Vagina (tissue), 2 donors: Measurements from ENCODE around the gene PLSCR2.

Source experiments
- POLR2A ChIP-seq, 2 donors: fragments of 450-650 bp; IDR thresholded peaks; one replicate each; pipeline ENCODE4 v1.6.1; 2017; ENCODE audit warnings: antibody characterized with exemption in 2 of 2, mild to moderate bottlenecking in 2 of 2, moderate library complexity in 2 of 2
- POLR2AphosphoS5 ChIP-seq, 2 donors: sonication (generic); formaldehyde crosslinking; IDR thresholded peaks; one replicate each; pipeline ENCODE4 v1.9.0; 2017; ENCODE audit warnings: antibody characterized with exemption in 2 of 2, mild to moderate bottlenecking in 2 of 2, low read depth in 1 of 2; ENCODE audit not compliant: insufficient read depth in 1 of 2
- TF ChIP-seq, protein P1 (sequence below), 3 experiments: fragments of 450-650 bp in 2 of 3; fragments of 200-600 bp in 1 of 3; sonication (generic) in 1 of 3; IDR thresholded peaks; one replicate each; pipeline ENCODE4 v1.5.1; 2017 to 2019; ENCODE audit warnings: antibody characterized with exemption in 3 of 3, mild to moderate bottlenecking in 2 of 3, moderate library complexity in 2 of 3

DNA sequence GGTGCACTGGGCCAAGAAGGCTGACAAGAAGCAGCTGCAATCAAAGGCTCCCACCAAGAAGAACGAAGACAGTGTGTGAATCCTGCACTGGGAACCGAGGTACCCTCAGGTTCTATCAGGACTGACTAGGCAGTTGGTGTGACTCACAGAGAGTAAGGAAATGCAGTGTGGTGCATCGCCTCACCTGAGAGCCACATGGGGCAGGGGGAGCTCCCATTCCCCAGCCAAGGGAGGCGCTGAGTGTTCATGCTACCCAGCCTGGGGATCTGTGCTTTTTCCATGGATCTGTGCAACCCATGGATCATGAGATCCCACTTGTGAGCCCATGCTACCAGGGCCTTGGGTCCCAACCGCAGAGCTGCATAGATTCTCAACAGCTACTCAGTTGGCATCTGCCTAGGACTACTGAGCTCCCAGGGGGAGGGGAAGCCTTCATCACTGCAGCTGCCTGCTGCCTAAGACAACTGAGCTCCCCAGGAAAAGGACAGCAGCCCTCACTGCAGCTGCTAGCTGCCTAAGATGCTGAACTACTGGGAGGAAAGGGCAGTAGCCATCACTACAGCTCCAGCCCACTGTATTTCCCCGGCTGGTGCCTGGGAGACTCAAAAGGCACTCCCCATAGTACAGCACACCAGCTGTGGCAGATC, 6.9 kb upstream of the PLSCR2 start:
- TF ChIP-seq, protein P1, sequence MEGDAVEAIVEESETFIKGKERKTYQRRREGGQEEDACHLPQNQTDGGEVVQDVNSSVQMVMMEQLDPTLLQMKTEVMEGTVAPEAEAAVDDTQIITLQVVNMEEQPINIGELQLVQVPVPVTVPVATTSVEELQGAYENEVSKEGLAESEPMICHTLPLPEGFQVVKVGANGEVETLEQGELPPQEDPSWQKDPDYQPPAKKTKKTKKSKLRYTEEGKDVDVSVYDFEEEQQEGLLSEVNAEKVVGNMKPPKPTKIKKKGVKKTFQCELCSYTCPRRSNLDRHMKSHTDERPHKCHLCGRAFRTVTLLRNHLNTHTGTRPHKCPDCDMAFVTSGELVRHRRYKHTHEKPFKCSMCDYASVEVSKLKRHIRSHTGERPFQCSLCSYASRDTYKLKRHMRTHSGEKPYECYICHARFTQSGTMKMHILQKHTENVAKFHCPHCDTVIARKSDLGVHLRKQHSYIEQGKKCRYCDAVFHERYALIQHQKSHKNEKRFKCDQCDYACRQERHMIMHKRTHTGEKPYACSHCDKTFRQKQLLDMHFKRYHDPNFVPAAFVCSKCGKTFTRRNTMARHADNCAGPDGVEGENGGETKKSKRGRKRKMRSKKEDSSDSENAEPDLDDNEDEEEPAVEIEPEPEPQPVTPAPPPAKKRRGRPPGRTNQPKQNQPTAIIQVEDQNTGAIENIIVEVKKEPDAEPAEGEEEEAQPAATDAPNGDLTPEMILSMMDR (IDR thresholded peaks at IDR 0.05): no peak
- no peak for TF ChIP-seq POLR2A (IDR thresholded peaks at IDR 0.05)
- no peak for TF ChIP-seq POLR2AphosphoS5 (IDR thresholded peaks at IDR 0.05; ENCODE audit: insufficient read depth in 1 of 2, low read depth in 1 of 2)
